ENCODE results near the gene HDAC4. TPM values are rescaled to one million over a fixed set of nuclear protein-coding genes. Genes with fewer than 3 reads are reported as not detected.

HDAC4 gene
- total and polyA plus RNA-seq, 4 donors = 2.9 to 37.2 (median 4.4) TPM

GRCh38 chr2:239309398-239310245 is 91.2 kb downstream of the HDAC4 start:
- TF ChIP-seq SP1 (IDR thresholded peaks at IDR 0.05) (no peak), EGR1 (IDR thresholded peaks at IDR 0.05; ENCODE audit: low read depth in 2 of 2) (no peak), FOXA2 (IDR thresholded peaks at IDR 0.05) (no peak), NR2F2 (IDR thresholded peaks at IDR 0.05) (no peak), JUND (IDR thresholded peaks at IDR 0.05) (no peak), YY1 (IDR thresholded peaks at IDR 0.05) (no peak), FOXA1 (IDR thresholded peaks at IDR 0.05) (no peak), ATF3 (IDR thresholded peaks at IDR 0.05) (no peak)
- Histone ChIP-seq H3K9ac (ENCODE audit: low read depth in 1 of 2, low read length in 2 of 2) (no peak overlapping the region), H3K36me3 (ENCODE audit: control insufficient read depth in 4 of 4, insufficient read depth in 3 of 4, low read depth in 1 of 4, low read length in 3 of 4) (no peaks in the 10 kb centered on the region), H3K9me3 (ENCODE audit: control insufficient read depth in 4 of 4, low read length in 3 of 4) (no peaks in the 10 kb centered on the region), H3K27me3 (ENCODE audit: control insufficient read depth in 4 of 4, insufficient read depth in 4 of 4, low read length in 3 of 4) (no peaks in the 10 kb centered on the region), H3K27ac (ENCODE audit: low read depth in 1 of 2, low read length in 2 of 2) (no peak overlapping the region), H3K4me3 (ENCODE audit: low read depth in 1 of 3, low read length in 3 of 3) (no peak overlapping the region), H3K4me1 (ENCODE audit: control insufficient read depth in 4 of 4, insufficient read depth in 4 of 4, low read length in 3 of 4) (peaks cover 4 to 7% (median 5%) of the 10 kb centered on the region in 4 donors)
- DNase-seq (ENCODE audit: low spot score) = no peak
- WGBS = 85% methylated on average over 18 of the region's 18 CpGs

- H3K27ac ChIP-seq (ENCODE audit: low read depth in 1 of 2, low read length in 2 of 2) = peak overlapping the region in 1 of 2 donors; percentile 9
- no peaks in the 10 kb centered on the region for H3K36me3 ChIP-seq (ENCODE audit: control insufficient read depth in 4 of 4, insufficient read depth in 3 of 4, low read depth in 1 of 4, low read length in 3 of 4)
- H3K9ac ChIP-seq (ENCODE audit: low read depth in 1 of 2, low read length in 2 of 2) = no peak overlapping the region
- H3K4me1 ChIP-seq (ENCODE audit: control insufficient read depth in 4 of 4, insufficient read depth in 4 of 4, low read length in 3 of 4) = peaks cover 5 to 15% (median 13%) of the 10 kb centered on the region in 4 donors
- no peaks in the 10 kb centered on the region for H3K9me3 ChIP-seq (ENCODE audit: control insufficient read depth in 4 of 4, low read length in 3 of 4)
- H3K4me3 ChIP-seq (ENCODE audit: low read depth in 1 of 3, low read length in 3 of 3) = no peak overlapping the region
- WGBS = 76% methylated on average over 33 of the region's 33 CpGs
- H3K27me3 ChIP-seq (ENCODE audit: control insufficient read depth in 4 of 4, insufficient read depth in 4 of 4, low read length in 3 of 4) = no peaks in the 10 kb centered on the region
- DNase-seq (ENCODE audit: low spot score) = no peak
- TF ChIP-seq JUND (IDR thresholded peaks at IDR 0.05) (no peak), ATF3 (IDR thresholded peaks at IDR 0.05) (no peak), SP1 (IDR thresholded peaks at IDR 0.05) (no peak), NR2F2 (IDR thresholded peaks at IDR 0.05) (no peak), HNF4A (conservative IDR thresholded peaks at IDR 0.05) (no peak), MAX (IDR thresholded peaks at IDR 0.05) (no peak), YY1 (IDR thresholded peaks at IDR 0.05) (no peak), HNF4G (IDR thresholded peaks at IDR 0.05) (no peak), EGR1 (IDR thresholded peaks at IDR 0.05; ENCODE audit: low read depth in 2 of 2) (no peak), CTCF (IDR thresholded peaks at IDR 0.05; ENCODE audit: low read depth, low read length, missing input control) (no peak), RXRA (IDR thresholded peaks at IDR 0.05) (no peak), FOXA2 (IDR thresholded peaks at IDR 0.05) (no peak), RAD21 (IDR thresholded peaks at IDR 0.05) (no peak), TAF1 (conservative IDR thresholded peaks at IDR 0.05) (no peak), REST (IDR thresholded peaks at IDR 0.05) (no peak), ZBTB33 (IDR thresholded peaks at IDR 0.05) (no peak), FOXA1 (IDR thresholded peaks at IDR 0.05) (no peak), GABPA (IDR thresholded peaks at IDR 0.05 in 1 of 2, conservative IDR thresholded peaks at IDR 0.05 in 1 of 2) (no peak)
Measured at GRCh38 chr2:239308661-239309397, 92.0 kb downstream of the HDAC4 start.
